ENCODE results near the gene CACNG4. TPM values are rescaled to one million over a fixed set of nuclear protein-coding genes. Genes with fewer than 3 reads are reported as not detected.

CACNG4 gene
- total RNA-seq, 1 donor from 2014 or later = 5.1 TPM

DNA sequence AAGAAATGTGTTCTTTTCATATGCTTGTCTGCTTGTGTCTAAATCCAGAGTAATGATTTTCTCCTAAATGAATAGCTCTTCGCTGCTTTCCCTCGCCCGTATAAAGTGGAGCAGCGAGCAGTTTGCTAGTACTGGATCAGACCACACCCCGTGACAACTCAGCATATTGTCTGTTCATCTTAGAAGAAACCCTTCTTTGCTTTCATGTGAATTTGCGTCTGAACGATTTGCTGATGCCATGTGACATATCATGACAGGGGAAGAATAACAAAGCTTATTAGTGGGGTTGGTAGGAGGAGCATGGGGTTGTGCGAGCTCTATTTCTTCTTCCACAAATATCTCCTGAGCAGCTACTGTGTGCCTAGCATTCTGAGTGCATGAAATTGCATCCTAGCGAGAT is 44.1 kb upstream of the CACNG4 start:
- no peak for ATAC-seq
- TF ChIP-seq, protein P1, sequence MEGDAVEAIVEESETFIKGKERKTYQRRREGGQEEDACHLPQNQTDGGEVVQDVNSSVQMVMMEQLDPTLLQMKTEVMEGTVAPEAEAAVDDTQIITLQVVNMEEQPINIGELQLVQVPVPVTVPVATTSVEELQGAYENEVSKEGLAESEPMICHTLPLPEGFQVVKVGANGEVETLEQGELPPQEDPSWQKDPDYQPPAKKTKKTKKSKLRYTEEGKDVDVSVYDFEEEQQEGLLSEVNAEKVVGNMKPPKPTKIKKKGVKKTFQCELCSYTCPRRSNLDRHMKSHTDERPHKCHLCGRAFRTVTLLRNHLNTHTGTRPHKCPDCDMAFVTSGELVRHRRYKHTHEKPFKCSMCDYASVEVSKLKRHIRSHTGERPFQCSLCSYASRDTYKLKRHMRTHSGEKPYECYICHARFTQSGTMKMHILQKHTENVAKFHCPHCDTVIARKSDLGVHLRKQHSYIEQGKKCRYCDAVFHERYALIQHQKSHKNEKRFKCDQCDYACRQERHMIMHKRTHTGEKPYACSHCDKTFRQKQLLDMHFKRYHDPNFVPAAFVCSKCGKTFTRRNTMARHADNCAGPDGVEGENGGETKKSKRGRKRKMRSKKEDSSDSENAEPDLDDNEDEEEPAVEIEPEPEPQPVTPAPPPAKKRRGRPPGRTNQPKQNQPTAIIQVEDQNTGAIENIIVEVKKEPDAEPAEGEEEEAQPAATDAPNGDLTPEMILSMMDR (IDR thresholded peaks at IDR 0.05) = no peak
- Histone ChIP-seq H3K27ac (no peak overlapping the region), H3K4me3 (no peak overlapping the region), H3K27me3 (ENCODE audit: low read depth) (no peaks in the 10 kb centered on the region), H3K4me1 (no peaks in the 10 kb centered on the region), H3K36me3 (no peaks in the 10 kb centered on the region), H3K9me3 (peaks cover 8% of the 10 kb centered on the region)
- intact Hi-C loops (cut with DNase I) = no loop called here
- no peak for DNase-seq

DNA sequence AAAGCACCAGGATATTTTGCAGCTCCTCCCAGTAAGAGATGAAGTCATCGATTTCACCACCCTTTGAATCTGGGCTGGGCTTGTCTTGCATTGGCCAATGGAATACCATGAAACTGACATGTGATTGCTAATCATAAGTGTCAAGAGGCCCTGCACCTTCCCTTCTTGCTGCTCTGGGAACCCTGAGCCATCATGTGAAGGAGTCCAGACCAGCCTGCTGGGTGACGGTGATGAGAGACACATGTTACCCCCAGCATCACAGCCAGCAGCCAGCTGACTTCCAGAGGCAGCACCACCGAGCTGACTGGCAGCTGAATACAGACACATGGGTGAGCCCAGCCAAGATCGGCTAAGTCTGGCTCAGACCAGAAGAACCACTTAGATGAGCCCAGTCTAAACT is 43.6 kb upstream of the CACNG4 start:
- H3K4me3 ChIP-seq = no peak overlapping the region
- ATAC-seq (no peak), DNase-seq (no peak)
- H3K9me3 ChIP-seq = peaks cover 8% of the 10 kb centered on the region
- intact Hi-C loops (cut with DNase I) = no loop called here
- TF ChIP-seq, protein P1 (IDR thresholded peaks at IDR 0.05) = no peak
- H3K27ac ChIP-seq = no peak overlapping the region
- H3K36me3 ChIP-seq = no peaks in the 10 kb centered on the region
- H3K27me3 ChIP-seq (ENCODE audit: low read depth) = no peaks in the 10 kb centered on the region
- H3K4me1 ChIP-seq = no peaks in the 10 kb centered on the region

DNA sequence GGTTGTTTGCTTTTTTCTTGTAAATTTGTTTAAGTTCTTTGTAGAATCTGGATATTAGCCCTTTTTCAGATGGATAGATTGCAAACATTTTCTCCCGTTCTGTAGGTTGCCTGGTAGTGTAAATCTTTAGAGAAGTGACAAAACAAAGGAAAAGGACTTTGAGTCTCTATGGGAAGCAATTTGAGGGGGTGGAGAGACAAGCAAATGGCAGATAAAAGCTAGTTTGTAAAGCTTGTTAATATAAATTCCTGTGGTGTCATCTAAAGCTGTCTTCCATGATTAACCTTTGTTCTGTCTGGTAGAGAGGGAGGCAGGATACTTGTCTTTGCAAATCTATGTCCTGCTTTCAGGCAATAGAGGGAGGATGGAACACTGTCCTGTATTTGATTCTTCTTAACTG is 40.6 kb upstream of the CACNG4 start:
- DNase-seq = no peak
- H3K4me3 ChIP-seq = no peak overlapping the region
- H3K27ac ChIP-seq = no peak overlapping the region
- H3K4me1 ChIP-seq = no peaks in the 10 kb centered on the region
- peaks cover 8% of the 10 kb centered on the region for H3K9me3 ChIP-seq
- no peak for ATAC-seq
- TF ChIP-seq, protein P1 (IDR thresholded peaks at IDR 0.05) = no peak
- intact Hi-C loops (cut with DNase I) = no loop called here
- peaks cover 9% of the 10 kb centered on the region for H3K27me3 ChIP-seq (ENCODE audit: low read depth)
- H3K36me3 ChIP-seq = no peaks in the 10 kb centered on the region

- Histone ChIP-seq H3K36me3 (no peaks in the 10 kb centered on the region), H3K4me3 (no peak overlapping the region), H3K27ac (no peak overlapping the region), H3K9me3 (peaks cover 5% of the 10 kb centered on the region), H3K4me1 (no peaks in the 10 kb centered on the region), H3K27me3 (ENCODE audit: low read depth) (peaks cover 9% of the 10 kb centered on the region)
- TF ChIP-seq, protein P1 (IDR thresholded peaks at IDR 0.05) = no peak
- DNase-seq (no peak), ATAC-seq (no peak)
- intact Hi-C loops (cut with DNase I) = no loop called here
Measured at GRCh38 chr17:66925811-66926500, 38.6 kb upstream of the CACNG4 start.

DNA sequence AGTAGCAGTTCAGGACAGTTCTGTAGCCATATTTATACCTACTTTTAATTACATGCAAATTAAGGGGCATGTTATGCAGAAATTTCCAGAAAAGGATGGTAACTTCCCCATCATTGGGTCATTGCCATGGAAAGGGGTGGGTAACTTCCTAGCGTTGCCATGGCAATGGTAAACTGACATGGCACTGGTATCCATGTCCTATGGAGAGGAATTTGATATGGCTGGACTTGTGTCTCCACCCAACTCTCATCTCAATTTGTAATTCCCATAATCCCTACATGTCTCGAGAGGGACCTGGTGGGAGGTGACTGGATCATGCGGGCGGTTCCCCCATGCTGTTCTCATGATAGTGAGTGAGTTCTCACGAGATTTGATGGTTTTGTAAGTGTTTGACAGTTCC is 35.6 kb upstream of the CACNG4 start:
- Histone ChIP-seq H3K9me3 (no peaks in the 10 kb centered on the region), H3K36me3 (no peaks in the 10 kb centered on the region), H3K4me3 (no peak overlapping the region), H3K4me1 (no peaks in the 10 kb centered on the region), H3K27me3 (ENCODE audit: low read depth) (peaks cover 9% of the 10 kb centered on the region), H3K27ac (no peak overlapping the region)
- ATAC-seq (no peak), DNase-seq (no peak)
- TF ChIP-seq, protein P1 (IDR thresholded peaks at IDR 0.05) = no peak
- intact Hi-C loops (cut with DNase I) = no loop called here
